ENCODE results near the gene CHRNA3.

Gene CHRNA3

GRCh38 chr15:78660584-78660983 lies 39.8 kb upstream of the CHRNA3 start:
- Histone ChIP-seq H3K9ac (ENCODE audit: low read length) (no peak overlapping the region), H4K20me1 (ENCODE audit: low read depth, low read length) (no peaks in the 10 kb centered on the region), H3K79me2 (ENCODE audit: insufficient read depth, low read length) (no peaks in the 10 kb centered on the region), H2AFZ (ENCODE audit: low read depth, low read length, severe bottlenecking) (no peak overlapping the region), H3K27me3 (ENCODE audit: low read length) (no peaks in the 10 kb centered on the region), H3K36me3 (ENCODE audit: low read length) (no peaks in the 10 kb centered on the region), H3K9me2 (replicated peaks; ENCODE audit: insufficient read depth, low read length) (no peaks in the 10 kb centered on the region), H3K27ac (ENCODE audit: low read depth, low read length) (no peak overlapping the region), H3K4me2 (ENCODE audit: low read depth, low read length, poor library complexity, severe bottlenecking) (no peak overlapping the region), H3F3A (ENCODE audit: insufficient read depth) (no peaks in the 10 kb centered on the region), H3K4me3 (ENCODE audit: insufficient read depth, low read length, poor library complexity, severe bottlenecking) (no peak overlapping the region), H3K9me3 (ENCODE audit: insufficient read depth, low read length) (no peaks in the 10 kb centered on the region)
- TF ChIP-seq, protein P1, sequence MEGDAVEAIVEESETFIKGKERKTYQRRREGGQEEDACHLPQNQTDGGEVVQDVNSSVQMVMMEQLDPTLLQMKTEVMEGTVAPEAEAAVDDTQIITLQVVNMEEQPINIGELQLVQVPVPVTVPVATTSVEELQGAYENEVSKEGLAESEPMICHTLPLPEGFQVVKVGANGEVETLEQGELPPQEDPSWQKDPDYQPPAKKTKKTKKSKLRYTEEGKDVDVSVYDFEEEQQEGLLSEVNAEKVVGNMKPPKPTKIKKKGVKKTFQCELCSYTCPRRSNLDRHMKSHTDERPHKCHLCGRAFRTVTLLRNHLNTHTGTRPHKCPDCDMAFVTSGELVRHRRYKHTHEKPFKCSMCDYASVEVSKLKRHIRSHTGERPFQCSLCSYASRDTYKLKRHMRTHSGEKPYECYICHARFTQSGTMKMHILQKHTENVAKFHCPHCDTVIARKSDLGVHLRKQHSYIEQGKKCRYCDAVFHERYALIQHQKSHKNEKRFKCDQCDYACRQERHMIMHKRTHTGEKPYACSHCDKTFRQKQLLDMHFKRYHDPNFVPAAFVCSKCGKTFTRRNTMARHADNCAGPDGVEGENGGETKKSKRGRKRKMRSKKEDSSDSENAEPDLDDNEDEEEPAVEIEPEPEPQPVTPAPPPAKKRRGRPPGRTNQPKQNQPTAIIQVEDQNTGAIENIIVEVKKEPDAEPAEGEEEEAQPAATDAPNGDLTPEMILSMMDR (IDR thresholded peaks at IDR 0.05; ENCODE audit: insufficient read depth, low read length, poor library complexity, severe bottlenecking): no peak
- TF ChIP-seq EZH2phosphoT487 (conservative IDR thresholded peaks at IDR 0.05; ENCODE audit: low read length): no peak

DNA sequence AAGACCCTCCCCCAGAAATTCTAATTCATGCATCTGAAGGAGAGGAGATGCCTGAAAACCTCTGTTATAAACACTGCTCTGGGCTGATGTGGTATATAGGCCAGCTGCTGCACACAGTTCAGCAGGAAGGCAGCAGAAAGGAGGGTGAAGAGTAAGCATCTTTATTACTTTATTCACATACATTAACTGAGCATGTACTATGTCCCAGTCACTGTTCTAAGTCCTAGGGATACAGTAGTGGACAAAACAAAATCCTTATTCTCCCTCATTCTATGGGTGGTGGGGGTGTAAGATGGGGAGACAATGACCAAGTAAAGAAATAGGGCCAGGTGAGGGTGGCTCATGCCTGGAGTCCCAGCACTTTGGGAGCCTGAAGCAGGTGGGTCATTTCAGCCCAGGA lies 38.0 kb upstream of the CHRNA3 start:
- Histone ChIP-seq H3K27ac (ENCODE audit: low read depth, low read length) (no peak overlapping the region), H3K9me3 (ENCODE audit: insufficient read depth, low read length) (no peaks in the 10 kb centered on the region), H3K9ac (ENCODE audit: low read length) (no peak overlapping the region), H2AFZ (ENCODE audit: low read depth, low read length, severe bottlenecking) (no peak overlapping the region), H3K4me2 (ENCODE audit: low read depth, low read length, poor library complexity, severe bottlenecking) (no peak overlapping the region), H3K9me2 (replicated peaks; ENCODE audit: insufficient read depth, low read length) (no peaks in the 10 kb centered on the region), H3K4me3 (ENCODE audit: insufficient read depth, low read length, poor library complexity, severe bottlenecking) (no peak overlapping the region), H3K79me2 (ENCODE audit: insufficient read depth, low read length) (no peaks in the 10 kb centered on the region), H3F3A (ENCODE audit: insufficient read depth) (no peaks in the 10 kb centered on the region), H3K36me3 (ENCODE audit: low read length) (no peaks in the 10 kb centered on the region), H4K20me1 (ENCODE audit: low read depth, low read length) (no peaks in the 10 kb centered on the region), H3K27me3 (ENCODE audit: low read length) (no peaks in the 10 kb centered on the region)
- TF ChIP-seq, protein P1 (IDR thresholded peaks at IDR 0.05; ENCODE audit: insufficient read depth, low read length, poor library complexity, severe bottlenecking): no peak
- TF ChIP-seq EZH2phosphoT487 (conservative IDR thresholded peaks at IDR 0.05; ENCODE audit: low read length): no peak

DNA sequence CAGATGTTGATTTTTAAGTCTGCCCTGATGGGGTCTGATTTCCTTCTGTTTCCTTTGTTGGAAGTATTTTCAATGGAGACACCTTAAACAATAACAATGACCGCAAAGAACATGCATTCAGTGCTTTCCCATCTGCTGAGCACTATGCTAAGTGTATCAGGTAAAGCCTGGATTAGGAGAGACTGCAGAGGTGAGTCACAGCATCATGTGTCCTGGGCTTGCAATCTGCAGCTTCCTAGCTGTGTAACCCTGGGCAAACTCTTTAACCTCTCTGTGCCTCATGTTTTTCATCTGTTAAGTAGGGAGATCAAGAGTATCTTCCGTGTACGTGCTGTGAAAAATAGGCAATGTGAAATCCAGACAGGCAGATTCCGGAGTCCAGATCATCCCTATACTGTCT lies 33.5 kb upstream of the CHRNA3 start:
- H3K27ac ChIP-seq (ENCODE audit: low read depth, low read length): no peak overlapping the region
- H3K27me3 ChIP-seq (ENCODE audit: low read length): no peaks in the 10 kb centered on the region
- H3K4me3 ChIP-seq (ENCODE audit: insufficient read depth, low read length, poor library complexity, severe bottlenecking): no peak overlapping the region
- no peak overlapping the region for H3K9ac ChIP-seq (ENCODE audit: low read length)
- no peaks in the 10 kb centered on the region for H3K9me3 ChIP-seq (ENCODE audit: insufficient read depth, low read length)
- TF ChIP-seq, protein P1 (IDR thresholded peaks at IDR 0.05; ENCODE audit: insufficient read depth, low read length, poor library complexity, severe bottlenecking): no peak
- no peak for TF ChIP-seq EZH2phosphoT487 (conservative IDR thresholded peaks at IDR 0.05; ENCODE audit: low read length)
- H3K79me2 ChIP-seq (ENCODE audit: insufficient read depth, low read length): no peaks in the 10 kb centered on the region
- H3F3A ChIP-seq (ENCODE audit: insufficient read depth): no peaks in the 10 kb centered on the region
- H3K36me3 ChIP-seq (ENCODE audit: low read length): no peaks in the 10 kb centered on the region
- no peak overlapping the region for H3K4me2 ChIP-seq (ENCODE audit: low read depth, low read length, poor library complexity, severe bottlenecking)
- H3K9me2 ChIP-seq (replicated peaks; ENCODE audit: insufficient read depth, low read length): no peaks in the 10 kb centered on the region
- H2AFZ ChIP-seq (ENCODE audit: low read depth, low read length, severe bottlenecking): no peak overlapping the region
- H4K20me1 ChIP-seq (ENCODE audit: low read depth, low read length): no peaks in the 10 kb centered on the region
